ENCODE measurements around the gene TMEM94.

TMEM94 gene

GRCh38 chr17:75502072-75502720 lies 45.8 kb downstream of the TMEM94 start:
- H3K4me3 ChIP-seq (ENCODE audit: low read length): no peak overlapping the region
- no peaks in the 10 kb centered on the region for H3K9me3 ChIP-seq (replicated peaks; ENCODE audit: low read length)
- peaks cover 38% of the 10 kb centered on the region for H3K36me3 ChIP-seq (ENCODE audit: insufficient read depth, low read length)
- no peaks in the 10 kb centered on the region for H3K27me3 ChIP-seq (ENCODE audit: control insufficient read depth, insufficient read depth, low read length)
- H3K4me1 ChIP-seq (ENCODE audit: control insufficient read depth, insufficient read depth, low read length): no peaks in the 10 kb centered on the region
- no peak overlapping the region for H3K4me2 ChIP-seq (ENCODE audit: low read length)
- H3K9ac ChIP-seq (ENCODE audit: low read depth, low read length): no peak overlapping the region

GRCh38 chr17:75502721-75503329 lies 46.4 kb downstream of the TMEM94 start:
- Histone ChIP-seq H3K4me3 (ENCODE audit: low read length) (no peak overlapping the region), H3K9me3 (replicated peaks; ENCODE audit: low read length) (no peaks in the 10 kb centered on the region), H3K9ac (ENCODE audit: low read depth, low read length) (no peak overlapping the region), H3K4me2 (ENCODE audit: low read length) (no peak overlapping the region), H3K4me1 (ENCODE audit: control insufficient read depth, insufficient read depth, low read length) (no peaks in the 10 kb centered on the region), H3K27me3 (ENCODE audit: control insufficient read depth, insufficient read depth, low read length) (no peaks in the 10 kb centered on the region), H3K36me3 (ENCODE audit: insufficient read depth, low read length) (peaks cover 40% of the 10 kb centered on the region)

GRCh38 chr17:75503337-75503950 lies 47.0 kb downstream of the TMEM94 start:
- no peaks in the 10 kb centered on the region for H3K9me3 ChIP-seq (replicated peaks; ENCODE audit: low read length)

GRCh38 chr17:75503976-75504346 lies 47.5 kb downstream of the TMEM94 start:
- Histone ChIP-seq H3K27me3 (ENCODE audit: control insufficient read depth, insufficient read depth, low read length) (no peaks in the 10 kb centered on the region), H3K9ac (ENCODE audit: low read depth, low read length) (no peak overlapping the region), H3K4me1 (ENCODE audit: control insufficient read depth, insufficient read depth, low read length) (peaks cover 7% of the 10 kb centered on the region), H3K9me3 (replicated peaks; ENCODE audit: low read length) (no peaks in the 10 kb centered on the region), H3K4me2 (ENCODE audit: low read length) (no peak overlapping the region), H3K36me3 (ENCODE audit: insufficient read depth, low read length) (peaks cover 30% of the 10 kb centered on the region), H3K4me3 (ENCODE audit: low read length) (no peak overlapping the region)

More at GRCh38 chr17:75503337-75503950, 47.0 kb downstream of the TMEM94 start:
- Histone ChIP-seq H3K4me1 (ENCODE audit: control insufficient read depth, insufficient read depth, low read length) (peaks cover 3% of the 10 kb centered on the region), H3K4me3 (ENCODE audit: low read length) (no peak overlapping the region), H3K9ac (ENCODE audit: low read depth, low read length) (no peak overlapping the region), H3K27me3 (ENCODE audit: control insufficient read depth, insufficient read depth, low read length) (no peaks in the 10 kb centered on the region), H3K36me3 (ENCODE audit: insufficient read depth, low read length) (peaks cover 35% of the 10 kb centered on the region), H3K4me2 (ENCODE audit: low read length) (no peak overlapping the region)

- Histone ChIP-seq H3K9ac (ENCODE audit: low read depth, low read length) (no peak overlapping the region), H3K9me3 (replicated peaks; ENCODE audit: low read length) (no peaks in the 10 kb centered on the region), H3K27me3 (ENCODE audit: control insufficient read depth, insufficient read depth, low read length) (no peaks in the 10 kb centered on the region), H3K36me3 (ENCODE audit: insufficient read depth, low read length) (peaks cover 25% of the 10 kb centered on the region), H3K4me3 (ENCODE audit: low read length) (no peak overlapping the region), H3K4me2 (ENCODE audit: low read length) (no peak overlapping the region), H3K4me1 (ENCODE audit: control insufficient read depth, insufficient read depth, low read length) (peaks cover 7% of the 10 kb centered on the region)
These were observed 48.1 kb downstream of the TMEM94 start for GRCh38 chr17:75504347-75505151.

- peaks cover 19% of the 10 kb centered on the region for H3K36me3 ChIP-seq (ENCODE audit: insufficient read depth, low read length)
- no peak overlapping the region for H3K4me2 ChIP-seq (ENCODE audit: low read length)
- H3K9ac ChIP-seq (ENCODE audit: low read depth, low read length): no peak overlapping the region
- no peak overlapping the region for H3K4me3 ChIP-seq (ENCODE audit: low read length)
- no peaks in the 10 kb centered on the region for H3K27me3 ChIP-seq (ENCODE audit: control insufficient read depth, insufficient read depth, low read length)
- peaks cover 7% of the 10 kb centered on the region for H3K4me1 ChIP-seq (ENCODE audit: control insufficient read depth, insufficient read depth, low read length)
- no peaks in the 10 kb centered on the region for H3K9me3 ChIP-seq (replicated peaks; ENCODE audit: low read length)
These were observed 48.6 kb downstream of the TMEM94 start for GRCh38 chr17:75505152-75505409.

- Histone ChIP-seq H3K4me1 (ENCODE audit: control insufficient read depth, insufficient read depth, low read length) (peaks cover 7% of the 10 kb centered on the region), H3K9me3 (replicated peaks; ENCODE audit: low read length) (no peaks in the 10 kb centered on the region), H3K4me2 (ENCODE audit: low read length) (no peak overlapping the region), H3K27me3 (ENCODE audit: control insufficient read depth, insufficient read depth, low read length) (no peaks in the 10 kb centered on the region), H3K4me3 (ENCODE audit: low read length) (no peak overlapping the region), H3K9ac (ENCODE audit: low read depth, low read length) (no peak overlapping the region), H3K36me3 (ENCODE audit: insufficient read depth, low read length) (peaks cover 16% of the 10 kb centered on the region)
These were observed 49.2 kb downstream of the TMEM94 start for GRCh38 chr17:75505640-75506039.

GRCh38 chr17:75506134-75506533 lies 49.7 kb downstream of the TMEM94 start:
- Histone ChIP-seq H3K36me3 (ENCODE audit: insufficient read depth, low read length) (peaks cover 16% of the 10 kb centered on the region), H3K4me1 (ENCODE audit: control insufficient read depth, insufficient read depth, low read length) (peaks cover 7% of the 10 kb centered on the region), H3K4me2 (ENCODE audit: low read length) (no peak overlapping the region), H3K9ac (ENCODE audit: low read depth, low read length) (no peak overlapping the region), H3K27me3 (ENCODE audit: control insufficient read depth, insufficient read depth, low read length) (no peaks in the 10 kb centered on the region), H3K9me3 (replicated peaks; ENCODE audit: low read length) (no peaks in the 10 kb centered on the region), H3K4me3 (ENCODE audit: low read length) (no peak overlapping the region)

GRCh38 chr17:75506888-75507287 lies 50.5 kb downstream of the TMEM94 start:
- no peak overlapping the region for H3K9ac ChIP-seq (ENCODE audit: low read depth, low read length)
- H3K4me3 ChIP-seq (ENCODE audit: low read length): no peak overlapping the region
- H3K27me3 ChIP-seq (ENCODE audit: control insufficient read depth, insufficient read depth, low read length): no peaks in the 10 kb centered on the region
- H3K4me1 ChIP-seq (ENCODE audit: control insufficient read depth, insufficient read depth, low read length): peaks cover 8% of the 10 kb centered on the region
- H3K4me2 ChIP-seq (ENCODE audit: low read length): no peak overlapping the region
- peaks cover 16% of the 10 kb centered on the region for H3K36me3 ChIP-seq (ENCODE audit: insufficient read depth, low read length)
- H3K9me3 ChIP-seq (replicated peaks; ENCODE audit: low read length): no peaks in the 10 kb centered on the region

- H3K4me1 ChIP-seq (ENCODE audit: control insufficient read depth, insufficient read depth, low read length): peaks cover 14% of the 10 kb centered on the region
- H3K4me3 ChIP-seq (ENCODE audit: low read length): no peak overlapping the region
- no peaks in the 10 kb centered on the region for H3K9me3 ChIP-seq (replicated peaks; ENCODE audit: low read length)
- no peaks in the 10 kb centered on the region for H3K27me3 ChIP-seq (ENCODE audit: control insufficient read depth, insufficient read depth, low read length)
- no peak overlapping the region for H3K4me2 ChIP-seq (ENCODE audit: low read length)
- H3K9ac ChIP-seq (ENCODE audit: low read depth, low read length): no peak overlapping the region
- H3K36me3 ChIP-seq (ENCODE audit: insufficient read depth, low read length): peaks cover 14% of the 10 kb centered on the region
These were observed 51.6 kb downstream of the TMEM94 start for GRCh38 chr17:75507733-75508719.

GRCh38 chr17:75508931-75509361 lies 52.5 kb downstream of the TMEM94 start:
- no peak overlapping the region for H3K9ac ChIP-seq (ENCODE audit: low read depth, low read length)
- no peak overlapping the region for H3K4me2 ChIP-seq (ENCODE audit: low read length)
- no peaks in the 10 kb centered on the region for H3K27me3 ChIP-seq (ENCODE audit: control insufficient read depth, insufficient read depth, low read length)
- H3K4me1 ChIP-seq (ENCODE audit: control insufficient read depth, insufficient read depth, low read length): peaks cover 23% of the 10 kb centered on the region
- no peak overlapping the region for H3K4me3 ChIP-seq (ENCODE audit: low read length)
- no peaks in the 10 kb centered on the region for H3K9me3 ChIP-seq (replicated peaks; ENCODE audit: low read length)
- peaks cover 16% of the 10 kb centered on the region for H3K36me3 ChIP-seq (ENCODE audit: insufficient read depth, low read length)

Data from skeletal muscle satellite cell (primary cell).